A673 (cell line): ENCODE results near the gene GRAMD1A.

Source experiments
- EZH2 ChIP-seq: fragments of 200-600 bp; sonication (generic); IDR thresholded peaks from 2 replicates; pipeline ENCODE4 v1.6.1; 2017; ENCODE audit warnings: borderline replicate concordance, low read depth, mild to moderate bottlenecking, mixed read lengths, antibody characterized with exemption, low read length; ENCODE audit not compliant: poor library complexity, severe bottlenecking
- TF ChIP-seq, protein P1 (sequence below): fragments of 300-800, 200-600 bp; sonication (generic); conservative IDR thresholded peaks from 2 replicates; pipeline ENCODE4 v1.5.1; 2017; ENCODE audit warnings: low read depth, mild to moderate bottlenecking, antibody characterized with exemption, low read length, moderate library complexity, mixed read lengths

DNA sequence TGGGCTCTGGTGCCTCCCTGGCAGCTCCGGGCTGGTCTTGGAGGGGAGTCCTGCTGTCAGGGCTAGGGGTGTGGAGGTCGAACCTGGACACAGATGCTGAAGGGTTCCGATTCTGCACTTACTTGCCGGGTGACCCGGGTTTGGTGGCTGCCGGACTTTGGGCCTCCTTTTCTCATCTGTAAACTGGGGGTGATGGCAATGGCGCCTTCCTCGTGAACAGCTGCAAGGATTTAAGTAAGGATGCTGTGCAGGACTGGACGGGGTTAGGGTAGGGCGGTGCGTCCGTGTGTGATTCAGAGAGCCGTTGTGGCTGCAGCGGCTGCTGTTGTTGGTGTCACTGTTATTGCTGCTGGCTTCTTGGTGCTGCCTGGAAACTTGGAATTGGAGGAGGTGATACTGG, 43.8 kb downstream of the GRAMD1A start:
- TF ChIP-seq, protein P1, sequence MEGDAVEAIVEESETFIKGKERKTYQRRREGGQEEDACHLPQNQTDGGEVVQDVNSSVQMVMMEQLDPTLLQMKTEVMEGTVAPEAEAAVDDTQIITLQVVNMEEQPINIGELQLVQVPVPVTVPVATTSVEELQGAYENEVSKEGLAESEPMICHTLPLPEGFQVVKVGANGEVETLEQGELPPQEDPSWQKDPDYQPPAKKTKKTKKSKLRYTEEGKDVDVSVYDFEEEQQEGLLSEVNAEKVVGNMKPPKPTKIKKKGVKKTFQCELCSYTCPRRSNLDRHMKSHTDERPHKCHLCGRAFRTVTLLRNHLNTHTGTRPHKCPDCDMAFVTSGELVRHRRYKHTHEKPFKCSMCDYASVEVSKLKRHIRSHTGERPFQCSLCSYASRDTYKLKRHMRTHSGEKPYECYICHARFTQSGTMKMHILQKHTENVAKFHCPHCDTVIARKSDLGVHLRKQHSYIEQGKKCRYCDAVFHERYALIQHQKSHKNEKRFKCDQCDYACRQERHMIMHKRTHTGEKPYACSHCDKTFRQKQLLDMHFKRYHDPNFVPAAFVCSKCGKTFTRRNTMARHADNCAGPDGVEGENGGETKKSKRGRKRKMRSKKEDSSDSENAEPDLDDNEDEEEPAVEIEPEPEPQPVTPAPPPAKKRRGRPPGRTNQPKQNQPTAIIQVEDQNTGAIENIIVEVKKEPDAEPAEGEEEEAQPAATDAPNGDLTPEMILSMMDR = no peak
- no peak for TF ChIP-seq EZH2
